PC-9 (cell line): ENCODE data around the gene ARHGAP26.

Experiments
- CTCF ChIP-seq: fragments of 200-600 bp; sonication (generic); conservative IDR thresholded peaks from 2 replicates; pipeline ENCODE4 v1.6.1; 2017; ENCODE audit warnings: mixed run types, antibody characterized with exemption, mild to moderate bottlenecking, moderate library complexity
- EZH2 ChIP-seq: fragments of 200-600 bp; sonication (generic); IDR thresholded peaks from 2 replicates; pipeline ENCODE4 v1.8.0; 2017; ENCODE audit warnings: antibody characterized with exemption, low read depth

GRCh38 chr5:143274952-143275351 lies 504.8 kb downstream of the ARHGAP26 start:
- no peak for TF ChIP-seq CTCF
- no peak for TF ChIP-seq EZH2
